ENCODE measurements around the gene HEATR5A.
"Not testable (repeated sequence)": the region's sequence is repeated elsewhere in the genome, so short reads cannot be mapped to it uniquely, and the experiment has no call there.

HEATR5A gene

DNA sequence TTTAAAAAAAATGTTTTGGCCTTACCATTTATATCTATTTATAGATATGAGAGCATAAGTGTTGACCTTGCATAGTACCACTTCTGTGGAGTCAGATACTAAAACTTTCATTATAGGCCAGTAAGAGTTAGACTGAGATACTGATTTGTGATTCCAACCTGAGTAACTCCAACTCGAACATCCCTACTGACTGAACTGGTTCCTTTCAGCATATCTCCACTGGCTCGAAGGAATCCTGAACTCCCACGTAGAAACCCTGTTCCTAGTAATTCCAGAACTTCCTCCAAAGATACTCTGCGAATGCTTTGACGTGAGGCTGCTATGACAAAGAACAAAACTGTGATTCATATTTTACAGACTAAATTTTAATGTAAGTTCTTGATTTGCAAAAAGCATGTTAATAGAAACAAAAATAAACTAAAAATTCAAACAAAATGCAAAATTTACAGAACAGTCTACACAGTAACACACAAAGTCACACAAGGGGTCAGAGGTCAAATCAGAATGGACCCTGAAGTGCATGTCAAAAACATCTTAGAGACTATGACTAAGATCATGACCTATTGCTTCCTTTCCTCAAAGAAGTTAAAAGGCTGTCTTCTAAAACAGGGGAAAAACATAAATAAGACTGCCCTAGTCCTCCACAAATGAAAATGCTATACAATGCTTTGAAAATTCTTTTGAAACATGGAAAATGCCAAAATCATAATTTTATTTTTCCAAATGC lies 31.5 kb downstream of the HEATR5A start:
- peak in 1 of 2 donors; percentile 17 for DNase-seq

DNA sequence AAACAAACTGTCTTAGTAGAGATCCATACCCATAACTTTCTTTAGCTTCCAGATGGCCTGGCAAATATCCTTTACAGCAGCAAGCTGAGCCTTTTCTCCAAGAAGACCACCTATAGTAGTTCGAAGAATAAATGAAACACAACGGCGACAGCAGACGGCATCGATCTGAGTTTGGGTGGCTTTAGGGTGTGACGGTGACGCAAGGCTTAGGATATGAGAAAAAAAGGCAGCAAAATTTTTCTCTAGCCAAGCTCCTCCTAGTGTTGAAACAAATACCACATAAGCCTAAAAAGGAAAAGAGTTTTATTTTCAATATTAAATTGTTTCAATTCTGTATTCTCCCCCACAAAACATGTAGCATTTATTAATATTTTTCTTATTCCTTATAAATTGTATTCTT lies 33.3 kb downstream of the HEATR5A start:
- DNase-seq: no peak

GRCh38 chr14:31386271-31386670 lies 34.1 kb downstream of the HEATR5A start:
- DNase-seq: no peak

DNA sequence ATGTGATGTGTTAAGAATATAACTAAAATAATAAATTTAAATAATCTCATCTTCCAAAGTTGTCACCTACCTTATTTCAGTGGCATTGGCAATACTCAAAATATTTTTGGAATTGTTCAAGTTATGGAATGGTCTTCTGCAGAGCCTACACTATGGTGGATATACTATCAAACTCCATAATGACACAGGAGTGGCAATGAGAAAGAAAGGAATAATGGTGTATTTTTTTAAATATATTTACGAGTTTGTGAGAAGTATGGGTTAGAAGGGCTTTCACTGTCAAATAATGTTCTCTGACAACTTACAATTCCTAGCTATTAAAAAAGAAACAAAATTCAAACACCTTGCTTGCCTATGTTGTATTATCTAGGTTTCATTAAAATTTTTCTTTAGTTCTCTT lies 38.1 kb downstream of the HEATR5A start:
- no peak for DNase-seq

DNA sequence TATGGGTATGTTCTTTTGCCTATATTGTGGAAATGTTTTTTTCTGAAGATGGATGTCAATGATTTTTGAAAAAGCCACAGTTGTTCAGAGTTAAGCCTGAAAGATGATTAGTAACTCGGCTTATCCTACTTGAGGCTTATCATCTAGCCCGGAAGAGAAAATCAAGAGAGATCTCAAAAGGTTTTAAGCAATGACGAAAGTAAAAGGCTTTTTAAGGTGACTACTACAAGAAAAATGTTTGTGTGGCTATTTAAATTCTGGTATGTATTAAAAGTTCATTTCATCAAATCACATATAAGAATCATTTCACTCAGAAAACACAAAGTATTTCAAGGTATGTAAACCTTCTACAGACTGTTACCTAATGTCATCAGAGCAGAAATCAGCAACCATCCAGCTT lies 40.2 kb downstream of the HEATR5A start:
- no peak for DNase-seq

DNA sequence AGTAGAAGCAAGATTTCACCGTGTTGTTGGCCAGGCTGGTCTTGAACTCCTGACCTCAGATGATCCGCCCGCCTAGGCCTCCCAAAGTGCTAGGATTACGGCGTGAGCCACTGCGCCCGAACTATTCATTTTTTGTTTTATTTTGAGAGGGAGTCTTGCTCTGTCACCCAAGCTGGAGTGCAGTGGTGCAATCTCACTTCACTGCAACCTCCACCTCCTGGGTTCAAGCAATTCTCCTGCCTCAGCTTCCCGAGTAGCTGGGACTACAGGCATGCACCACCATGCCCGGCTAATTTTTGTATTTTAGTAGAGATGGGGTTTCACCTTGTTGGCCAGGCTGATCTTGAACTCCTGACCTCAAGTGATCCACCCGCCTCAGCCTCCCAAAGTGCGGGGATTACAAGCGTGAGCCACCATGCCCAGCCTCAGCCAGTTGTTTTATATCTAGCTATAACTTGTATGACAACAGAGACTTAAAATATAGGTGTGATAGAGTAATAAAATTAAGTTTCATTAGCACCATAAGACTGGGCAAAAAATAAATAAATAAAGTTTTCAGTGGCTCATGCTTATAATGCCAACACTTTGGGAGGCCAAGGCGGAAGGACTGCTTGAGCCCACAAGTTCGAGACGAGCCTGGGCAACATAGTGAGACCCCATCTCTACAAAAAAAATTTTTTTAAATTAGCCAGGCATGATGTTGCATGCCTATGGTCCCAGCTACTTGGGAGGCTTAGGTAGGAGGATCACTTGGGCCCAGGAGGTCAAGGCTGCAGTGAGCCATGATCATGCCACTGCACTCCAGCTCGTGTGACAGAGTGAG lies 41.0 kb downstream of the HEATR5A start:
- not testable (repeated sequence) for DNase-seq

GRCh38 chr14:31377433-31377832 lies 42.9 kb downstream of the HEATR5A start:
- no peak for DNase-seq

GRCh38 chr14:31371646-31372045 lies 48.7 kb downstream of the HEATR5A start:
- peak; percentile 53 to 69 for DNase-seq

DNA sequence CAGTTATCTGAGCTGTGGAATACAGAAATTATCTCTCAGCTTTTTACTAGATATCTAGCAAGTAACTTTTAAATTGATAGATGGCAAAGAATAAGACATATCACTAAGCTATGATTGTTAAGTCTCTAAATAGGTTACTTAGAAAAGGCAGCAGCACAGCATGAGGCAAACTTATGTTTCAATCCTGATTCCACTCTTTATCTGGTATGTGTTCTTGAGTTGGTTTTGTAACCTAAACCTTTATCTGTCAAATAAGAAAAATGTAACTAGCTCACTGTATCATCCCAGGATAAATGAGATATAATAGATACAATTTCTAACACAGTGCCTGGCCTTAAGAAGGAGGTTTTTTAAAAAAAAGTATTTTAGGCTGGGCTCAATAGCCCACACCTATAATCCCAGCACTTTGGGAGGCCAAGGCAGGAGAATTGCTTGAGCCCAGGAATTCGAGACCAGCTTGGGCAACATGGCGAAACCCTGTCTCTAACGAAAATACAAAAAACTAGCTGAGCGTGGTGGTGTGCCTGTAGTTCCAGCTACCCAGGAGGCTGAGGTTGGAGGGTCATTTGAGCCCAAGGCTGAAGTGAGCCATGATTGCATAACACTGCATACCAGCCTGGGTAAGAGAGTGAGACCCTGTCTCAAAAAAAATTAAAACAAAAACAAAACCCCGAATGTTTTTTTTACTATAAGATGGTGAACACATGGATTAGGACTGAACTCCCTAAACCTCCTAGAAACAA lies 56.8 kb downstream of the HEATR5A start:
- no peak for DNase-seq

DNA sequence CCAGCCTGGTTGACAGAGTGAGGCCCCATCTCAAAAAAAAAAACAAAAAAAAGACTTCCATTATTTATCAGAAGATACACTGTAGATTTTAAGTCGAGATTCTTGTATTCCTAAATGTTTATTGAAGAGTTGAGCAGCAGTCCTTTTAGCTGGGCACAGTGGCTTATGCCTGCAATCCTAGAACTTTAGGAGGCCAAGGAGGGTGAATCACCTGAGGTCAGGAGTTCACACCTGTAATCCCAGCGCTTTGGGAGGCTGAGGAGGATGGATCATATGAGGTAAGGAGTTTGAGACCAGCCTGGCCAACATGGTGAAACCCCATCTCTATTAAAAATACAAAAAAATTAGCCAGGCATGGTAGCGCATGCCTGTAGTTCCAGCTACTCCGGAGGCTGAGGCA lies 57.6 kb downstream of the HEATR5A start:
- DNase-seq: no peak

DNA sequence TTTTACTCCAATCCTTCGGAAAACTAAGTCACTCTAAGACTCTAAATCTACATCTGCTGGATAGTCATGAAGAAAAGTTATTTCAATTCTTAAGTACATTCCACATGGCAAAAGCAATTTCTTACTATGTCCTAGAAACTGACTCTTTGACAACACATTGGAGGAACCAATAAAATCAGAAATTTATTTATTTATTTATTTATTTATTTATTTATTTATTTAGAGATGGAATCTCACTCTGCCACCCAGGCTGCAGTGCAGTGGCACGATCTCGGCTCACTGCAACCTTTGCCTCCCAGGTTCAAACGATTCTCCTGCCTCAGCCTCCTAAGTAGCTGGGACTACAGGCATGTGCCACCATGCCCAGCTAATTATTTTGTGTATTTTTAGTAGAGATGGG lies 58.6 kb downstream of the HEATR5A start:
- DNase-seq: not testable (repeated sequence)

DNA sequence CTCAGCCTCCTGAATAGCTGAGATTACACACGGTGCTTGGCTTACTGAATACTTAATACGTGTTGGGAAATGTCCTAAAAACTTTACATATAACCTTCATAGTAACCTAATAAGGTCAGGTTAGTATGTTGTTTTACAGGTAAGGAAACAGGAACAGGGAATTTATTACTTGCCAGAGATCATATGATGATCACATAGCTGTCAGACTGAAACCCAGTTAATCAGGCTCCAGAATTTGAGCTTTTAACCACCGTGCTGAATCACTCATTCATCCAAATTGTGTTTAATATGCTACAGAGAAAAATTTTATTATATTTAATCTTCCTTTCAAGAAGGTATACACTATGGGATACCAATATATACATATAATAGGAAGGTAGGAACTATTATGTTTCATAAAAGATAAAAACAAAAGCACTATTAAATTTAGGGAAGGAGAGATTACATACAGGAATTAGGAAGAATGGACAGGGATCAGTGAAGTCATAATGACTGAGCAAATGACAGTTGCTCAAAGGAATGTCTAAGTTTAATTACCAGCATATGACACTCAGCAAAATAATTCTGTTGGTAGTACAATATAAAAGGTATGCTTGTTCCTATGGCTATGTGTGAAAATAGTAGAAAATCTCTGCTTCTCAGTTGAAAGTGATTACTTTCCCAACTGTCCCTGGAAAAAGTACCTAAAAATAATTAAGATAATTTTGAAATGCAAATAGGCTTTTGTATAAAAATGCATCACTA lies 59.3 kb downstream of the HEATR5A start:
- no peak for DNase-seq

GRCh38 chr14:31357279-31357678 lies 63.1 kb downstream of the HEATR5A start:
- DNase-seq: peak; percentile 35 to 49

GRCh38 chr14:31346097-31346496 lies 74.3 kb downstream of the HEATR5A start:
- DNase-seq: no peak

DNA sequence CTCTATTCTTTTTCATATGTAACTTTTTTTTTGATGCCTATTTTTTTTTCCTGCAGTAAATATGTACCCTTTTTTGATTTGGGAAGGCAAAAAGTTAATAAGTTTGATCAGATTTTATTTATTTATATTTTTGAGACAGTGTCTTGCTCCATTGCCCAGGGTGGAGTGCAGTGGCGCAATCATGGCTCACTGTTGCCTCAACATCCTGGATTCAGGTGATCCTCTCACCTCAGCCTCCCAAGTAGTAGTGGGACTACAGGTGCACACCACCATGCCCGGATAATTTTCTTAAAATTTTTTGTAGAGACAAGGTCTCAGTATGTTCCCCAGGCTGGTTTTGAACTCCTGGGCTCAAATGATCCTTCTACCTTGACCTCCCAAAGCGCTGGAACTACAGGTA lies 79.1 kb downstream of the HEATR5A start:
- DNase-seq: no peak

- DNase-seq: no peak
These were observed 79.9 kb downstream of the HEATR5A start for GRCh38 chr14:31340297-31341063.

DNA sequence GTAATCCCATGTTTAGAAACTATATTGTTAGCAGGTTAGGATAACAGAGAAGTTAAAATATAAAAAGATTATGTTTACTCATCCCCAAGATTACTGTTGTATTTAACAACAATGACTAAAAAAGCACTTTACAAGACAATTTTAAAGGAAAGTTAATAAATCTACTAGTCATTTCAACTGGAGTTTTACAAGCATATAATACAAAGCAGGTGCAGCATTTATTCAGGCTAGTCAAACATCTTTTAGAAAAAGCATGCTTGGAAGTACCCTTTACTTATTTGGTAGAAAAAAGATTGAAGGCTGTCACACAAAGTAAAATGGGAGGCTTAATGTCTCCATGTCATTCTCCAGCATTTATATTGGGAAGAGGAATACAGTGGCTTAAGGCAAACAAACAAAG lies 80.6 kb downstream of the HEATR5A start:
- DNase-seq: no peak

DNA sequence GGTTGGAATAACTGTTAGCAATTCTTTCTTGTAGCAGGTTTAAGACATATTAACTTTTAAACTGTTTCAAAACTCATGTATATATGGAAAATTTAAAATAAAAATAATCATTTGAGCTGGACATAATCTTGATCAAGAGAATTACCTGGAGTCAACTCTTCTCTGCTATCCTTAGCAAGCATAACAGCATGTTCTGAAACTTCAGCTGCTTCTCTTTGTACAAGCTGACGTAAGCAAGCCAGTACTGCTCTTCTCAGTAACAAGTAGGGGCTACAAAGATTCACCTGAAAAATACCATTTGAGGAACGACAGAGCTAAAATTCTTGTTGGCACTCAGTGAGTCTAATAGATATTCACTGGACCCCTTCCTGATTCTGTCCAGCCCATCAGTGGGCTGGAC lies 83.0 kb downstream of the HEATR5A start:
- no peak for DNase-seq

- peak; percentile 64 to 85 for DNase-seq
These were observed 83.7 kb downstream of the HEATR5A start for GRCh38 chr14:31336646-31337045.

DNA sequence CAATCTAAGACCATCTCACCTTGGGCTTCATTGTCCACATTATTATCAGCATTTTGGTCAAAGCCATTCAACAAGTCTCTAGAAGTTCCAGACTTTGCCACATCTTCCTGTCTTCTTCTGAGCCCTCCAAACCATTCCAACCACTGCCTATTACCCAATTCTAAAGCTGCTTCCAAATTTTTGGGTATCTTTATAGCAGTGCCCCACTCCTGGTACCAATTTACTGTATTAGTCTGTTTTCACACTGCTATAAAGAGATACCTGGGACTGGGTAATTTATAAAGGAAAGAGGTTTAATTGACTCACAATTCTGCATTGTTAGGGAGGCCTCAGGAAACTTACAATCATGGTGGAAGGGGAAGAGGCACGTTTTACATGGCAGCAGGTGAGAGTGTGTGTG lies 89.0 kb downstream of the HEATR5A start:
- DNase-seq: not testable (repeated sequence)

- DNase-seq: not testable (repeated sequence)
These were observed 90.4 kb downstream of the HEATR5A start for GRCh38 chr14:31329876-31330521.
